ENCODE results near the gene RCOR2.

DNA sequence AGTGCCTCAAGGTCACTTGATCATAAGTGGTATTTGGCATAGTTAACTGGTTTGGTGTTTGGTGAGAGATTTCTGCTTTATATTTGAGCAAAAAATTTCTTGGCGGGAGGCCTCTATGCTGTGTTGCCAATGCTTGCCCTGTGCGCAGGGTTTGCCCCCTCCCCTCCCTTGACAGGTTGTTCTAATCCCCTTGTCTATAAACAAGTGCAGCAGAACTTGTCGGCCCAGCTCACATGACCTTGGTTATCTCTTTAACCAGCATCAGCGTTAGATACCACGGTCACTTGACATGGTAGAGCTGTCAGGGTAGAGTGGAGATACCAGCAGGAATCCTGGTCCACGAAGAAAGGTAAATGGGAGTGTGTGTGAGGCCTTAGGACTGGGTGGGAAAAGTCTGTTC is 42.5 kb downstream of the RCOR2 start:
- TF ChIP-seq, protein P1, sequence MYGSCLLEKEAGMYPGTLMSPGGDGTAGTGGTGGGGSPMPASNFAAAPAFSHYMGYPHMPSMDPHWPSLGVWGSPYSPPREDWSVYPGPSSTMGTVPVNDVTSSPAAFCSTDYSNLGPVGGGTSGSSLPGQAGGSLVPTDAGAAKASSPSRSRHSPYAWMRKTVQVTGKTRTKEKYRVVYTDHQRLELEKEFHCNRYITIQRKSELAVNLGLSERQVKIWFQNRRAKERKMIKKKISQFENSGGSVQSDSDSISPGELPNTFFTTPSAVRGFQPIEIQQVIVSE (CRISPR knock-in tag; IDR thresholded peaks at IDR 0.05; ENCODE audit: borderline replicate concordance) = no peak
- TF ChIP-seq, protein P2, sequence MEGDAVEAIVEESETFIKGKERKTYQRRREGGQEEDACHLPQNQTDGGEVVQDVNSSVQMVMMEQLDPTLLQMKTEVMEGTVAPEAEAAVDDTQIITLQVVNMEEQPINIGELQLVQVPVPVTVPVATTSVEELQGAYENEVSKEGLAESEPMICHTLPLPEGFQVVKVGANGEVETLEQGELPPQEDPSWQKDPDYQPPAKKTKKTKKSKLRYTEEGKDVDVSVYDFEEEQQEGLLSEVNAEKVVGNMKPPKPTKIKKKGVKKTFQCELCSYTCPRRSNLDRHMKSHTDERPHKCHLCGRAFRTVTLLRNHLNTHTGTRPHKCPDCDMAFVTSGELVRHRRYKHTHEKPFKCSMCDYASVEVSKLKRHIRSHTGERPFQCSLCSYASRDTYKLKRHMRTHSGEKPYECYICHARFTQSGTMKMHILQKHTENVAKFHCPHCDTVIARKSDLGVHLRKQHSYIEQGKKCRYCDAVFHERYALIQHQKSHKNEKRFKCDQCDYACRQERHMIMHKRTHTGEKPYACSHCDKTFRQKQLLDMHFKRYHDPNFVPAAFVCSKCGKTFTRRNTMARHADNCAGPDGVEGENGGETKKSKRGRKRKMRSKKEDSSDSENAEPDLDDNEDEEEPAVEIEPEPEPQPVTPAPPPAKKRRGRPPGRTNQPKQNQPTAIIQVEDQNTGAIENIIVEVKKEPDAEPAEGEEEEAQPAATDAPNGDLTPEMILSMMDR (IDR thresholded peaks at IDR 0.05) = no peak
- TF ChIP-seq, protein P3, sequence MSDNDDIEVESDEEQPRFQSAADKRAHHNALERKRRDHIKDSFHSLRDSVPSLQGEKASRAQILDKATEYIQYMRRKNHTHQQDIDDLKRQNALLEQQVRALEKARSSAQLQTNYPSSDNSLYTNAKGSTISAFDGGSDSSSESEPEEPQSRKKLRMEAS (CRISPR knock-in tag; IDR thresholded peaks at IDR 0.05) = no peak
- no peak for TF ChIP-seq SMAD3 (CRISPR knock-in tag; IDR thresholded peaks at IDR 0.05; ENCODE audit: borderline replicate concordance)
